OCI-LY7 (cell line): ENCODE measurements around the gene ICOS. TPM values are rescaled to one million over a fixed set of nuclear protein-coding genes. Genes with fewer than 3 reads are reported as not detected.

Source experiments
- BruUV-seq: library from RNA; stranded (reverse); fragments of 400-500 nt; replicated peaks from 2 replicates; lab custom pipeline; 2021; lab: Mats Ljungman, UMichigan
- CTCF ChIA-PET: fragments of 300-600 bp; sonication (Branson Sonifier 250); formaldehyde crosslinking; loops from one replicate; lab custom pipeline; 2022; ENCODE audit warnings: antibody characterized with exemption; ENCODE audit not compliant: unreplicated experiment; lab: Charles Lee
- POLR2A ChIA-PET: fragments of 300-600 bp; sonication (Branson Sonifier 250); formaldehyde crosslinking; loops from one replicate; lab custom pipeline; 2022; ENCODE audit warnings: antibody characterized with exemption; lab: Charles Lee
- DNase-seq: peaks from one replicate; pipeline ENCODE4 v3.0.0-alpha.2; 2015; ENCODE audit warnings: low spot score
- H2AFZ ChIP-seq: fragments of 200-600 bp; sonication (generic), shearing (Covaris generic); 2 replicates; pipeline ENCODE4 v1.6.1; 2014; ENCODE audit warnings: mild to moderate bottlenecking, antibody characterized with exemption, low read length, moderate library complexity
- H3K27ac ChIP-seq: fragments of 200-600 bp; sonication (generic); 2 replicates; pipeline ENCODE4 v1.5.1; 2014; ENCODE audit warnings: mixed run types, low read depth, mild to moderate bottlenecking, moderate library complexity, low read length, inconsistent platforms; ENCODE audit not compliant: poor library complexity, severe bottlenecking
- H3K36me3 ChIP-seq: fragments of 200-600 bp; sonication (generic); 2 replicates; pipeline ENCODE4 v1.6.1; 2014; ENCODE audit warnings: mild to moderate bottlenecking, antibody characterized with exemption, low read length, moderate library complexity, mixed read lengths; ENCODE audit not compliant: insufficient read depth
- H3K4me1 ChIP-seq: fragments of 200-600 bp; sonication (generic); 2 replicates; pipeline ENCODE4 v1.5.1; 2014; ENCODE audit warnings: mild to moderate bottlenecking, low read length; ENCODE audit not compliant: insufficient read depth, poor library complexity, severe bottlenecking
- H3K4me2 ChIP-seq: fragments of 200-600 bp; sonication (generic); 2 replicates; pipeline ENCODE4 v1.6.1; 2014; ENCODE audit warnings: mild to moderate bottlenecking, low read length
- H3K4me3 ChIP-seq: fragments of 200-600 bp; sonication (generic); 2 replicates; pipeline ENCODE4 v1.5.1; 2014; ENCODE audit warnings: mild to moderate bottlenecking, low read depth, low read length; ENCODE audit not compliant: poor library complexity, severe bottlenecking
- H3K79me2 ChIP-seq: fragments of 200-600 bp; sonication (generic); 2 replicates; pipeline ENCODE4 v1.6.1; 2016; ENCODE audit warnings: low read depth, mild to moderate bottlenecking, low read length, moderate library complexity, mixed read lengths; ENCODE audit not compliant: insufficient read depth
- H3K9me2 ChIP-seq: fragments of 200-600 bp; sonication (generic); 2 replicates; pipeline ENCODE4 v1.6.1; 2016; ENCODE audit warnings: mild to moderate bottlenecking, low read length, mixed read lengths; ENCODE audit not compliant: insufficient read depth
- H3K9me3 ChIP-seq: fragments of 200-600 bp; sonication (generic); 2 replicates; pipeline ENCODE4 v1.6.1; 2014; ENCODE audit warnings: mild to moderate bottlenecking, mixed run types, low read length, mixed read lengths
- H4K20me1 ChIP-seq: fragments of 200-600 bp; sonication (generic); 2 replicates; pipeline ENCODE4 v1.6.1; 2014; ENCODE audit warnings: mild to moderate bottlenecking, antibody characterized with exemption, low read length, moderate library complexity, mixed read lengths; ENCODE audit not compliant: insufficient read depth
- CTCF ChIP-seq: fragments of 200-600 bp; sonication (generic); conservative IDR thresholded peaks from 2 replicates; pipeline ENCODE4 v1.5.1; 2014; ENCODE audit warnings: mild to moderate bottlenecking, antibody characterized with exemption, low read length, moderate library complexity, mixed read lengths
- EZH2phosphoT487 ChIP-seq: fragments of 200-600 bp; sonication (generic); IDR thresholded peaks from 2 replicates; pipeline ENCODE4 v1.6.1; 2018; ENCODE audit warnings: low read depth, borderline replicate concordance, mild to moderate bottlenecking, mixed run types, antibody characterized with exemption, low read length, moderate library complexity, mixed read lengths
- intact Hi-C: fragments of 100-400 bp; cut with micrococcal nuclease; formaldehyde crosslinking; loops from one replicate; pipeline ENCODE4 v1.10.0; 2022; ENCODE audit not compliant: unreplicated experiment
- total RNA-seq, 2 experiments: library from RNA; depleted of rRNA in 1 of 2; stranded (reverse); fragments of >200 nt in 1 of 2; shearing (Covaris generic) in 1 of 2; gene quantifications; 2 replicates each; pipeline ENCODE4 v1.2.3, GENCODE V29; 2014 to 2022

ICOS gene
- total RNA-seq, 2 experiments from 2014 or later, result not detected

- no peaks in the 10 kb centered on the region for H3K79me2 ChIP-seq
- H3K36me3 ChIP-seq, result no peaks in the 10 kb centered on the region
- no peaks in the 10 kb centered on the region for H3K4me1 ChIP-seq
- BruUV-seq, result no TSS peak
- ChIA-PET CTCF (no interaction called here), POLR2A (interaction anchor here (0.7 kb wide), 1 partner anchor 40 kb away, joined by 3 read pairs; no protein-coding TSS in a partner anchor)
- H3K27ac ChIP-seq, result no peak overlapping the region
- H3K4me3 ChIP-seq, result no peak overlapping the region
- intact Hi-C loops, result no loop called here
- TF ChIP-seq CTCF (no peak), EZH2phosphoT487 (no peak)
- no peaks in the 10 kb centered on the region for H3K9me3 ChIP-seq
- DNase-seq, result no peak
- H4K20me1 ChIP-seq, result no peaks in the 10 kb centered on the region
- no peak overlapping the region for H2AFZ ChIP-seq
- no peak overlapping the region for H3K4me2 ChIP-seq
- no peaks in the 10 kb centered on the region for H3K9me2 ChIP-seq
These were observed 1.7 kb upstream of the ICOS start for GRCh38 chr2:203934711-203935438.

DNA sequence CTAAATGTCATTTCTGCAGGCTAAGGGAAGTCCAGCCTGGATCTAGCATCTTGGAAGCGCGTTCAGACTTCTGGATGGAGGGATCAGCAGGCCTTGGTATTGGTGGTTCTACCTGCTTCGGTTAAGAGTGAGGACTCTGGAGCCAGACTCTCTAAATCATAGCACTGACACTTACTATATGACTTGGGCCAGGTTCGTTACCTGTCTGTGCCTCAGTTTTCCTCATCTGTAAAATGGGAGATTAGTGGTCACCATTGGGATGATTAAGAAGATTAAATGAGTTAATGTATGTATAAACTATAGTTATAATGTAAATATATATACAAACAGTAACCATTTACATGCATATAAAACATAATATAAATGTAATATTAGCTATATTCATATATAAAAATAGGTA is 995 bp upstream of the ICOS start:
- no peaks in the 10 kb centered on the region for H4K20me1 ChIP-seq
- intact Hi-C loops, result no loop called here
- H3K4me2 ChIP-seq, result no peak overlapping the region
- H3K9me2 ChIP-seq, result no peaks in the 10 kb centered on the region
- BruUV-seq, result no TSS peak
- H3K9me3 ChIP-seq, result no peaks in the 10 kb centered on the region
- CTCF ChIA-PET, result no interaction called here
- H3K79me2 ChIP-seq, result no peaks in the 10 kb centered on the region
- H2AFZ ChIP-seq, result no peak overlapping the region
- no peak overlapping the region for H3K27ac ChIP-seq
- TF ChIP-seq CTCF (no peak), EZH2phosphoT487 (no peak)
- POLR2A ChIA-PET, result interaction anchor here (0.6 kb wide), 1 partner anchor 1167 kb away, joined by 3 read pairs; no protein-coding TSS in a partner anchor
- H3K4me1 ChIP-seq, result no peaks in the 10 kb centered on the region
- H3K36me3 ChIP-seq, result no peaks in the 10 kb centered on the region
- H3K4me3 ChIP-seq, result no peak overlapping the region
- DNase-seq, result no peak

DNA sequence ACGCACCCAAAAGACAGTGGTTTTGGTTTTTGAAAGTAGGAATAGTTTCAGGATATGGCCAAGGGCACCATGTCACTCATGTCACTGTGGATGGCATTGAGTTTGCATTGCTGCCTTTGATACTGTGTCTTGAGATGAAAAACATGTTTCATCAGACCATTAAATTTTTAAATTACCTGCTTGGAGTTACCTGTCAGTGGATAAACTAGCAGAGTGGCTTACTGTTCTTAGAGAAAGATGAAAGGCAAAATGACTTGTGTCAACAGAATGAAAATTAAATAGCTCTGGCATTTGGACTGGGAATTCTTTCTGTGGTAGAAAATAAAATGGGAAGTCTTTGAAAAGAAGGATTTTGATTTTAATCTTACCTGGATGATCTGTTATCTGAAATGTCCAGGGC is 386 bp downstream of the ICOS start:
- BruUV-seq, result no TSS peak

More for the DNA sequence above, 386 bp downstream of the ICOS start:
- DNase-seq, result no peak
- CTCF ChIA-PET, result no interaction called here
- Histone ChIP-seq H3K27ac (no peak overlapping the region), H3K4me3 (no peak overlapping the region), H3K4me1 (no peaks in the 10 kb centered on the region), H3K36me3 (no peaks in the 10 kb centered on the region), H3K9me2 (no peaks in the 10 kb centered on the region), H3K9me3 (no peaks in the 10 kb centered on the region), H3K79me2 (no peaks in the 10 kb centered on the region), H4K20me1 (no peaks in the 10 kb centered on the region), H3K4me2 (no peak overlapping the region), H2AFZ (no peak overlapping the region)
- TF ChIP-seq CTCF (no peak), EZH2phosphoT487 (no peak)
- intact Hi-C loops, result no loop called here
- POLR2A ChIA-PET, result no interaction called here
